ENCODE results near the gene PNPLA8.

PNPLA8 gene, protein sequence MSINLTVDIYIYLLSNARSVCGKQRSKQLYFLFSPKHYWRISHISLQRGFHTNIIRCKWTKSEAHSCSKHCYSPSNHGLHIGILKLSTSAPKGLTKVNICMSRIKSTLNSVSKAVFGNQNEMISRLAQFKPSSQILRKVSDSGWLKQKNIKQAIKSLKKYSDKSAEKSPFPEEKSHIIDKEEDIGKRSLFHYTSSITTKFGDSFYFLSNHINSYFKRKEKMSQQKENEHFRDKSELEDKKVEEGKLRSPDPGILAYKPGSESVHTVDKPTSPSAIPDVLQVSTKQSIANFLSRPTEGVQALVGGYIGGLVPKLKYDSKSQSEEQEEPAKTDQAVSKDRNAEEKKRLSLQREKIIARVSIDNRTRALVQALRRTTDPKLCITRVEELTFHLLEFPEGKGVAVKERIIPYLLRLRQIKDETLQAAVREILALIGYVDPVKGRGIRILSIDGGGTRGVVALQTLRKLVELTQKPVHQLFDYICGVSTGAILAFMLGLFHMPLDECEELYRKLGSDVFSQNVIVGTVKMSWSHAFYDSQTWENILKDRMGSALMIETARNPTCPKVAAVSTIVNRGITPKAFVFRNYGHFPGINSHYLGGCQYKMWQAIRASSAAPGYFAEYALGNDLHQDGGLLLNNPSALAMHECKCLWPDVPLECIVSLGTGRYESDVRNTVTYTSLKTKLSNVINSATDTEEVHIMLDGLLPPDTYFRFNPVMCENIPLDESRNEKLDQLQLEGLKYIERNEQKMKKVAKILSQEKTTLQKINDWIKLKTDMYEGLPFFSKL

DNA sequence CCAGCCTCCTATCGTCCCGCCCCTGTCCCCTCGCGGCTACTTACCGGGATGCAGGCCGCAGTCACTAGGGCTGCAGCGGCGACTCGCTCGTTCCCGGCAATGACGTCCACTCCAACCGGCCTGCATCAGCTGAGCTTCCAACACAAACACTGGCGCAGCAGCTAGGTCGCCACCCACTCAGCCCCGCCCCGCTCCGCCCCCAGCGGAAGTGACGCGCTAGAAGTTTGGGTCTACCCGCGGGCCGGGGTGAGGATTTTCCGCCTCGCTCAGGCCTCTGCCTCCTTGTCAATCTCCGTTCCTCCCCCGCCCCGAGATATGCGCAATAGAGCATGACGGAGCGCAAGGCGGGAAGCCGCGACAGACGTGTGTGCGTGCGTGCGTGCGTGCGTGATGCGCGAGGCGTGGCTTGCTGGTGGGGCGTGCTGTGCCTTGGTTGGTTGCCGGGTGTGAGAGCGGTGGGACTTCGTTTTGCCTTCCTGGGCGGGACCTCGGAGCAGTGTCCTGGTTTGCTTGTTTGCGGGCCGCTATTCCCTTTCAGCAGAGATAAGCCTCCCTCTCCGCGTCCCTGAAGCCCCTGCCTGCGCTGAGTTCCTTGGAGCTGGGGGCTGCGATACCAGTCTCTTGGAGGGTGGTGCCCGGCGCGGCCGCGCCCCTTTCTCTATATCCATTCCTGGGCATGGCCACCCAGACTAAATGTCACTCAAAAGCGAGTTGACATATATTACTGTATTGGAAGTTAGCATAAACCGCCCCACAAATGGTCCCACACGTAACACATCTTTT is at the start of gene PNPLA8:
Gene PNPLA8 (minus strand): TSS at position 151 of the 783 bp plus-strand sequence. CDS start 10,644 bp downstream, outside the sequence.
- H3K9ac ChIP-seq (ENCODE audit: low read length): peak within 1 kb of the TSS; percentile 95
- H3K4me3 ChIP-seq (ENCODE audit: low read length): peak within 1 kb of the TSS; percentile 96
- no peaks in the 10 kb centered on the region for H3K36me3 ChIP-seq (ENCODE audit: control insufficient read depth, insufficient read depth, low read length, severe bottlenecking)
- peak; percentile 100 for DNase-seq (ENCODE audit: low read depth)
- H3K4me1 ChIP-seq (ENCODE audit: control insufficient read depth, insufficient read depth, low read length): peaks cover 35% of the 10 kb centered on the region
- H3K9me3 ChIP-seq (ENCODE audit: control insufficient read depth, low read length): no peaks in the 10 kb centered on the region
- H3K27me3 ChIP-seq (replicated peaks; ENCODE audit: control insufficient read depth, insufficient read depth, low read length): no peaks in the 10 kb centered on the region

DNA sequence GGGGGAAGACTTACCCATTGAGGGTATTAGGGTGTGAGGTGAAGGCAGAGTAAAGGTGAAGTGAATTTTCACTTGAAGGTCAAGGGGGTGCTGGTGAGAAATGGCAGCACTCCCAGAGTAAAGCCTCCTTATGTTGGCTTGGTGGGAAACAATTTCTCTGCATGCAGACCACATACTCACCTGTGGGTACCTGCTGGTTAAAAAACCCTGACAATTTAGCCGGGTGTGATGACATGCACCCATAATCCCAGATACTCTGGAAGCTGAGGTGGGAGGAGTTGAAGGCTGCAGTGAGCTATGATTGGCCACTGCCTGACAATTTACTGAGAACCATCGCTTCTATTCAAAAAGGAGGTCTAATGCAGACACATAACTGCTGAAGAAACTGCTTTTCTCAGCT is 49.2 kb upstream of the PNPLA8 start:
- H3K9ac ChIP-seq (ENCODE audit: low read length): no peak overlapping the region

DNA sequence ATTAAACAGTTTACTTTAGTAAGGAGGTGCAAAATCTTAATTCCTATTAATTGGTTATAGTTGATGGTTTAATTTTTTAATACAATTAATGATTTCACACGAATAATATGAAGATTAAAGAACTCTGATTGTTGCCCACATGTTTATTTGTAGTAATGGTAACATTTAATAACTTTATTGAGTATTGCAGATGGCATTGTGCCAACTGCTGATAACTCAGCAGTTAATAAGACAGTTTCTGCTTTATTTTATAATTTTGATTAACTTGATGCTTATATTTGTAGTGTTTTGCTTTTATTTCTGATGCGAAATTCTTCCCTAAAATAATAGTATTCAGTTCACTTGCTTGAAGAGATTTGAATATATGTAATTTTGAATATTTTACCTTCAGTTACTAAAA is 46.5 kb upstream of the PNPLA8 start:
- peaks cover 33% of the 10 kb centered on the region for H3K36me3 ChIP-seq (ENCODE audit: control insufficient read depth, insufficient read depth, low read length, severe bottlenecking)
- H3K9me3 ChIP-seq (ENCODE audit: control insufficient read depth, low read length): no peaks in the 10 kb centered on the region
- peaks cover 34% of the 10 kb centered on the region for H3K4me1 ChIP-seq (ENCODE audit: control insufficient read depth, insufficient read depth, low read length)
- H3K27me3 ChIP-seq (replicated peaks; ENCODE audit: control insufficient read depth, insufficient read depth, low read length): no peaks in the 10 kb centered on the region
- no peak for DNase-seq (ENCODE audit: low read depth)
- no peak overlapping the region for H3K4me3 ChIP-seq (ENCODE audit: low read length)
- no peak overlapping the region for H3K9ac ChIP-seq (ENCODE audit: low read length)

More for the DNA sequence above, 49.2 kb upstream of the PNPLA8 start:
- no peak overlapping the region for H3K4me3 ChIP-seq (ENCODE audit: low read length)
- no peaks in the 10 kb centered on the region for H3K9me3 ChIP-seq (ENCODE audit: control insufficient read depth, low read length)
- DNase-seq (ENCODE audit: low read depth): no peak
- H3K27me3 ChIP-seq (replicated peaks; ENCODE audit: control insufficient read depth, insufficient read depth, low read length): no peaks in the 10 kb centered on the region
- peaks cover 26% of the 10 kb centered on the region for H3K4me1 ChIP-seq (ENCODE audit: control insufficient read depth, insufficient read depth, low read length)
- peaks cover 41% of the 10 kb centered on the region for H3K36me3 ChIP-seq (ENCODE audit: control insufficient read depth, insufficient read depth, low read length, severe bottlenecking)

DNA sequence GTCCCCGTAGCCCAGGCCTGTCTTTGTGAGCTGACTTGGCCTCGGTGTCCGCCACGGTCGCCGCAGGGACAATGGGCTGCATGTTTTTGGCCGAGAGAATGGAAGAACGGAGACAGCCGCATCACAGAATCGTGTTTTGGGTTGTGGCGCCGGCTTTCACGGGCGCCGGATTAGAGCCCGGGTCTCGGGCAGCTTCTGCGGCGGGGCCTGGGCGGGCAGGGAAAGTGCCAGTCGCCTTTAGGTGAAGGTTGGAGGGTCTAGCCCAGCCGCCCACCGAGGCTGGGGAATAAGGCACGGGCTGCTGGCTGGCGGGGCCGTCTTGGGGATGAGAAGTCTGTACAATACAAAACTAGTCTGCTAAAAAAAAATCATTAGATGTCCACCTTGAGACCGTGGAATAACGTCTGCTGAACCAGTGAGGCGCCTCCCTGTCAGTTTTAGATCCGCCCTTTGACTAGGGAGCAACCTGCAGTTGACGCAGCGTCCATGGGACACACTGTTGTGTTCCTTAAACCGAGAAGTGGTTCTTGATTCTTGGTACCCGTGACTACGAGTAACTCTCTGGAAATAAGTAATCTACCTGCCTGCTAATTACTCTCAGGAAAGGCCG is 44.3 kb upstream of the PNPLA8 start:
- Histone ChIP-seq H3K27me3 (replicated peaks; ENCODE audit: control insufficient read depth, insufficient read depth, low read length) (no peaks in the 10 kb centered on the region), H3K4me3 (ENCODE audit: low read length) (peak overlapping the region; percentile 92), H3K4me1 (ENCODE audit: control insufficient read depth, insufficient read depth, low read length) (peaks cover 39% of the 10 kb centered on the region), H3K36me3 (ENCODE audit: control insufficient read depth, insufficient read depth, low read length, severe bottlenecking) (peaks cover 30% of the 10 kb centered on the region), H3K9me3 (ENCODE audit: control insufficient read depth, low read length) (no peaks in the 10 kb centered on the region), H3K9ac (ENCODE audit: low read length) (peak overlapping the region; percentile 97)
- peak; percentile 74 for DNase-seq (ENCODE audit: low read depth)

DNA sequence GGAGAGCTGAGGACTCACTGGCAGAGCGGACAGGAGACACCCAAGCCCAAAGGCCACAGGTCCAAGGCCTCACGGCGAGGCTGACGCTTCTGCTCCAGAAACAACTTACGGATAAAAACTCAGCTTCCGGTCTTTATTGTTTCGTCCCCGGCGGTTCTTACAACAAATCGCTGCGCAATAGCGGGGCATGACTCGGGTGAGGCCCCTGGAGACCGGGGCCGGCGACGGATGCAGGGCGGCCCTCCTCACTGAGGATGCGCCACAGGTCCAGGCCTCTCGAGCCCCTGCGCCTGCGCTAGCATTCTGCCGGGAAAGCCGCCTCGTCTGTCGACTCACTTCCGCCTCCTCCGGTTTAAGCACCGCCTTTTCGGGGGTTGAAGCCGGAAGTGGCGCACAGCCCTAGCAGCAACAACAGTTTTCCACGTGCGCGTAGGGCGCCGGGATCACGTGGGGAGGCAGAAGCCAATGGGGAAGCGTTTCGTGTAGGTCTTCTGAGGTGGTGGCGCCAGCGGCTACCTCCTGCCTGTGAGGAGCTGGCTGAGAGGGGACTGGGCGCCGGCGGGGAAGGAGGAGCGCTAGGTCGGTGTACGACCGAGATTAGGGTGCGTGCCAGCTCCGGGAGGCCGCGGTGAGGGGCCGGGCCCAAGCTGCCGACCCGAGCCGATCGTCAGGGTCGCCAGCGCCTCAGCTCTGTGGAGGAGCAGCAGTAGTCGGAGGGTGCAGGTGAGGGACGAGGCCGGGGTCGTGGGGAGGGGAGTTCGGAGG is 43.6 kb upstream of the PNPLA8 start, which contains the start of the genes DNAJB9 and THAP5:
Gene DNAJB9 (plus strand): TSS at position 494 of the 765 bp plus-strand sequence. CDS start 1,853 bp downstream, outside the sequence.
Gene THAP5 (minus strand): TSS at position 326 of the 765 bp plus-strand sequence. CDS start 137 bp downstream, at position 189.
- Histone ChIP-seq H3K27me3 (replicated peaks; ENCODE audit: control insufficient read depth, insufficient read depth, low read length) (no peaks in the 10 kb centered on the region), H3K9me3 (ENCODE audit: control insufficient read depth, low read length) (no peaks in the 10 kb centered on the region), H3K4me1 (ENCODE audit: control insufficient read depth, insufficient read depth, low read length) (peaks cover 39% of the 10 kb centered on the region), H3K9ac (ENCODE audit: low read length) (peak within 1 kb of the TSS; percentile 97), H3K4me3 (ENCODE audit: low read length) (peak within 1 kb of the TSS; percentile 92), H3K36me3 (ENCODE audit: control insufficient read depth, insufficient read depth, low read length, severe bottlenecking) (peaks cover 26% of the 10 kb centered on the region)
- peak; percentile 100 for DNase-seq (ENCODE audit: low read depth)

DNA sequence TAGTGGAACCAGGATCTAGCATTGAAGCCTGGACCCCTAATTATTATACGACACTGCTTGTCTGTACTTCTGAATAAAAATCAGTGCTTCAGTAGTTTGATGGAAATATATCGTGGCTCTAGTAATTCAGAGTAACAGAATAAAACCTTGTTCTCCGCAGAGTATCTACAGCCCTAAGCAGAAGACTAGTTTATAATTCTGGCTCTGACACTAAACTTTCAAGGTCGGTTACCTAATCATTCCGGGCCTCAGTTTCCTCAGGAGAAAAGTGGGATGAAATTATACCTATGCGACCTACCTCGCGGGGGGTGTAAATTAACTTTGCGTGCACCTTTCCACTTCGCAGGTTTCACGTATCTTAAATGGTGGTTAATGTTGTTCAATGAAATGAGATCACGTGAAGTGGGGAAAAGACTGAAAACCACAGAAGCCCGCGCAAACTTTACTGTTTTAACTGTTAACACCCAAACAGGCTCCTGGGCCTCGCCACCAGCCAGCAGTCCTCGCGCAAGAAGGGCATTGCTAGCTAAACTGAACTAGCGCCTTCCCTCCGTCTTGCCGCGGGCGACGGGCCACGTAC is 43.0 kb upstream of the PNPLA8 start:
- no peak for DNase-seq (ENCODE audit: low read depth)
- H3K9ac ChIP-seq (ENCODE audit: low read length): peak overlapping the region; percentile 97
- H3K36me3 ChIP-seq (ENCODE audit: control insufficient read depth, insufficient read depth, low read length, severe bottlenecking): peaks cover 26% of the 10 kb centered on the region
- no peaks in the 10 kb centered on the region for H3K27me3 ChIP-seq (replicated peaks; ENCODE audit: control insufficient read depth, insufficient read depth, low read length)
- H3K4me3 ChIP-seq (ENCODE audit: low read length): peak overlapping the region; percentile 92
- H3K9me3 ChIP-seq (ENCODE audit: control insufficient read depth, low read length): no peaks in the 10 kb centered on the region
- peaks cover 39% of the 10 kb centered on the region for H3K4me1 ChIP-seq (ENCODE audit: control insufficient read depth, insufficient read depth, low read length)

DNA sequence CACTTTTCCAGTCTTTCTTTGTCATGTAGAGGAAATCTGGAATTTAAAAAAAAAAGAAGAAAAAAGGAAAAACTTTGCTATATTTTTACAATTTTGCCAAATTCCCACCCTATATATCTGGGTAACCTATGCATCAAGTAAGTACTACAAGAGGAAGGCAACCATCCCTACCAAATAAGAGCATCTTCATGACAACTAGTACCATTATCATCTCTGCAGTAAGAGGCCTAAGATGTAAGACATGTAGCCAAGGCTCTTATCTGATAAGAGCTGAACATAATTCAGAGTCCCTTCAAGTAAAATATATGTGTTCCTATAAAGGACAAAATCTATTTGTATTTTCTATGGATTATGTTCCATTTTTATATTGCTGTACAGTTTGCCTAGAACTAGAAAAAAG is 40.1 kb upstream of the PNPLA8 start:
- no peaks in the 10 kb centered on the region for H3K9me3 ChIP-seq (ENCODE audit: control insufficient read depth, low read length)
- H3K4me1 ChIP-seq (ENCODE audit: control insufficient read depth, insufficient read depth, low read length): peaks cover 19% of the 10 kb centered on the region
- H3K4me3 ChIP-seq (ENCODE audit: low read length): no peak overlapping the region
- peaks cover 9% of the 10 kb centered on the region for H3K36me3 ChIP-seq (ENCODE audit: control insufficient read depth, insufficient read depth, low read length, severe bottlenecking)
- no peak overlapping the region for H3K9ac ChIP-seq (ENCODE audit: low read length)
- H3K27me3 ChIP-seq (replicated peaks; ENCODE audit: control insufficient read depth, insufficient read depth, low read length): no peaks in the 10 kb centered on the region
- no peak for DNase-seq (ENCODE audit: low read depth)

DNA sequence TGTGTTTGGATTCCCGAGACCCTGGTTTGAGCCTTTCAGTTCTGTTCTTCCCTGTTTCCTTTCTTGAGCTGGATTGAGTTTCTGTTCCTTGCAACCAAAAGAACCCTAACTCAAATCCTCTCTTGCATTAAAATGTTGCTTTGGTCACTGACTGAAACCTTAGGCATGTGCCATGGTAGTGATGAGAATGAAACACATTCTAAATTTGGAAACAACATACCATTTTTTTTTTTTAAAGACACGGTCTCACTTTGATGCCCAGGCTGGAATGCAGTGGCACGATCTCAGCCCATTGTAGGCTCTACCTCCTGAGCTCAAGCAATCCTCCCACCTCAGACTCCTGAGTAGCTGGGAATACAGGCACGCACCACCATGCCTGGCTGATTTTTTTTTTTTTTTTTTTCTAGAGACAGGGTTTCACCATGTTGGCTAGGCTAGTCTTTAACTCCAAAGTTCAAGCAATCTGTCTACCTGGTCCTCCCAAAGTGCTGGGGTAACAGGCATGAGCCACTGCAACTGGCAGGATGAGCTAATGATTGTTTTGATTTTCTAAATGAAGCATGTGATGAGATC is 35.2 kb upstream of the PNPLA8 start:
- no peak overlapping the region for H3K9ac ChIP-seq (ENCODE audit: low read length)
- peaks cover 6% of the 10 kb centered on the region for H3K4me1 ChIP-seq (ENCODE audit: control insufficient read depth, insufficient read depth, low read length)
- peak; percentile 5 for DNase-seq (ENCODE audit: low read depth)
- peaks cover 9% of the 10 kb centered on the region for H3K36me3 ChIP-seq (ENCODE audit: control insufficient read depth, insufficient read depth, low read length, severe bottlenecking)
- no peaks in the 10 kb centered on the region for H3K27me3 ChIP-seq (replicated peaks; ENCODE audit: control insufficient read depth, insufficient read depth, low read length)
- no peak overlapping the region for H3K4me3 ChIP-seq (ENCODE audit: low read length)
- peaks cover 5% of the 10 kb centered on the region for H3K9me3 ChIP-seq (ENCODE audit: control insufficient read depth, low read length)

DNA sequence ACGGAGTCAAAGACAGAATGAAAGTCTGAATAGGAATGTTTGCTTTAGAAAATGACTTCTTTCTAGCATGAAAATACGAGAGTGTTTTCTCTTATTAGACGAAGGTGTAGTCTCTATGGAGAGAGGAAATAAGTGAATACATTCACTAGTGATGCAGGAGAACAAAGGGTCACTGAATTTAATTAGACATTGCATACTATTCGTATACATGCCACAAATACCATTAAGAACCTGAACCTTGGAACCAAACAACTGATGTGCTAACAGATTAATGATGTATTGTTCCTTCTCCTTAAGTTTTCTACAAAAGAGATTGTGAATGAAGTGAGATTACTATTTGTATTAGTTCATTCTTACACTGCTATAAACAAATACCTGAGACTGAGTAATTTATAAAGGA is 33.3 kb upstream of the PNPLA8 start:
- Histone ChIP-seq H3K9me3 (ENCODE audit: control insufficient read depth, low read length) (peaks cover 5% of the 10 kb centered on the region), H3K27me3 (replicated peaks; ENCODE audit: control insufficient read depth, insufficient read depth, low read length) (no peaks in the 10 kb centered on the region), H3K4me3 (ENCODE audit: low read length) (no peak overlapping the region), H3K4me1 (ENCODE audit: control insufficient read depth, insufficient read depth, low read length) (peaks cover 6% of the 10 kb centered on the region), H3K36me3 (ENCODE audit: control insufficient read depth, insufficient read depth, low read length, severe bottlenecking) (peaks cover 4% of the 10 kb centered on the region), H3K9ac (ENCODE audit: low read length) (no peak overlapping the region)
- no peak for DNase-seq (ENCODE audit: low read depth)

All from adipocyte (in vitro differentiated cells).